Sigmoid colon (tissue), 4 donors: ENCODE data around the gene GRB2.

Experiments
- CTCF ChIP-seq, 4 experiments: fragments of 450-650 bp in 3 of 4; fragments of 200-600 bp in 1 of 4; IDR thresholded peaks; one replicate each; pipeline ENCODE4 v1.5.1; 2016 to 2019; ENCODE audit warnings: antibody characterized with exemption in 4 of 4, mild to moderate bottlenecking in 3 of 4, moderate library complexity in 2 of 4
- EP300 ChIP-seq, 4 donors: sonication (generic); formaldehyde crosslinking; IDR thresholded peaks; one replicate each; pipeline ENCODE4 v1.6.1; 2017; ENCODE audit warnings: antibody characterized with exemption in 4 of 4

GRCh38 chr17:75411328-75412067 lies 6.0 kb upstream of the GRB2 start:
- TF ChIP-seq CTCF (IDR thresholded peaks at IDR 0.05) (no peak), EP300 (IDR thresholded peaks at IDR 0.05) (no peak)
